Stimulated activated CD4-positive, alpha-beta T cell treated with anti-CD3 and anti-CD28 coated beads, Interleukin-12 subunit alpha, Interleukin-12 subunit beta, amount 100 ng/mL, for 24 hours (primary cell): ENCODE data around the gene CPNE2.

Experiments
- DNase-seq, 2 experiments: peaks; one replicate each; pipeline ENCODE4 v3.0.0-alpha.2; 2020; ENCODE audit warnings: low read depth in 2 of 2

The CPNE2 gene

GRCh38 chr16:57144027-57144426, 51.6 kb downstream of the CPNE2 start:
- DNase-seq: no peak

GRCh38 chr16:57145046-57146021, 53.0 kb downstream of the CPNE2 start:
- DNase-seq: no peak

GRCh38 chr16:57146040-57146647, 53.8 kb downstream of the CPNE2 start:
- no peak for DNase-seq

- no peak for DNase-seq
These were observed 54.4 kb downstream of the CPNE2 start for GRCh38 chr16:57146735-57147134.

- DNase-seq: no peak
These were observed 55.2 kb downstream of the CPNE2 start for GRCh38 chr16:57147381-57148221.

- no peak for DNase-seq
These were observed 56.1 kb downstream of the CPNE2 start for GRCh38 chr16:57148481-57148880.

GRCh38 chr16:57149391-57149790, 57.0 kb downstream of the CPNE2 start:
- DNase-seq: no peak

- DNase-seq: no peak
These were observed 58.4 kb downstream of the CPNE2 start for GRCh38 chr16:57150682-57151330.

- DNase-seq: no peak
These were observed 59.0 kb downstream of the CPNE2 start for GRCh38 chr16:57151369-57151768.

- no peak for DNase-seq
These were observed 60.0 kb downstream of the CPNE2 start for GRCh38 chr16:57152096-57153093.

- no peak for DNase-seq
These were observed 61.5 kb downstream of the CPNE2 start for GRCh38 chr16:57153841-57154240.

- DNase-seq: no peak
These were observed 63.4 kb downstream of the CPNE2 start for GRCh38 chr16:57155702-57156350.

GRCh38 chr16:57156351-57156703, 63.9 kb downstream of the CPNE2 start:
- no peak for DNase-seq

GRCh38 chr16:57157533-57157932, 65.2 kb downstream of the CPNE2 start:
- no peak for DNase-seq

GRCh38 chr16:57159447-57159846, 67.1 kb downstream of the CPNE2 start:
- no peak for DNase-seq

- no peak for DNase-seq
These were observed 71.5 kb downstream of the CPNE2 start for GRCh38 chr16:57163842-57164241.

GRCh38 chr16:57165483-57165882, 73.1 kb downstream of the CPNE2 start:
- no peak for DNase-seq

GRCh38 chr16:57165938-57166337, 73.6 kb downstream of the CPNE2 start:
- DNase-seq: no peak

GRCh38 chr16:57166451-57166850, 74.1 kb downstream of the CPNE2 start:
- DNase-seq: no peak

- no peak for DNase-seq
These were observed 74.6 kb downstream of the CPNE2 start for GRCh38 chr16:57166951-57167350.
